Measurements from ENCODE around the gene ZNF236. TPM values are rescaled to one million over a fixed set of nuclear protein-coding genes. Genes with fewer than 3 reads are reported as not detected.
A peak's percentile ranks its signal among the peaks of the same experiment; 100 is the strongest.

The ZNF236 gene
- total RNA-seq, 2 donors from 2014 or later, result 9.7 to 16.9 TPM

DNA sequence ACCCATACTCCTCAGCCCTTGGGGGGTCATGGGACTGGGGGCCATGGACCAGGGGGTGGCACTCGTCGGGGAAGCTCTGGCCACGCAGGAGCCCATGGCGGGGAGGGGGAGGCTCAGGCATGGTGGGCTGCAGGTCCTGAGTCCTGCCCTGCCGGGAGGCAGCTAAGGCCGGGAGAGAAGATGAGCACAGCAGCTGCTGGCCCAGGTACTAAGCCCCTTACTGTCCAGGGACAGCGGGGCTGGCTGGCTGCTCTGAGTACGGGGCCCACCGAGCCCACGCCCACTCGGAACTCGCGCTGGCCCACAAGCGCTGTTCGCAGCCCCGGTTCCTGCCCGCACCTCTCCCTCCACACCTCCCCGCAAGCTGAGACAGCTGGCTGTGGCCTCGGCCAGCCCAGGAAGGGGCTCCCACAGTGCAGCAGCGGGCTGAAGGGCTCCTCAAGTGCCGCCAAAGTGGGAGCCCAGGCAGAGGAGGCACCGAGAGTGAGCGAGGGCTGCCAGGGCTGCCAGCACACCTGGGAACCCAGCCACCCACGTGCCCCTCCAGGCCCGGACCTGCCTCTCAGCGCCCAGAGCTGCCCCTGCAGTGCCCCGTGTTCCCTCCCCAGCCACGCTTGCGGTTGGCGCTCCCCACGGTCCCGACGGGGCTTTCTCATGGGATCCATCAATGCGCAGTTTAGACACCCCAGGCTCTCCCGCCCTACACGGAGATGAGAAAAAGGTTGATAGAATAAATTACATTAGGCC, 33.6 kb upstream of the ZNF236 start:
- no peak overlapping the region for H3K4me3 ChIP-seq
- no peak for DNase-seq
- H3K4me1 ChIP-seq, result no peaks in the 10 kb centered on the region
- TF ChIP-seq CTCF (IDR thresholded peaks at IDR 0.05), result no peak
- intact Hi-C loops (cut with DNase I), result no loop called here
- no peak overlapping the region for H3K27ac ChIP-seq
- H3K36me3 ChIP-seq, result no peaks in the 10 kb centered on the region
- no peaks in the 10 kb centered on the region for H3K27me3 ChIP-seq
- H3K9me3 ChIP-seq, result no peaks in the 10 kb centered on the region
- H3K9ac ChIP-seq (ENCODE audit: low read depth in 2 of 2, low read length in 2 of 2), result no peak overlapping the region

DNA sequence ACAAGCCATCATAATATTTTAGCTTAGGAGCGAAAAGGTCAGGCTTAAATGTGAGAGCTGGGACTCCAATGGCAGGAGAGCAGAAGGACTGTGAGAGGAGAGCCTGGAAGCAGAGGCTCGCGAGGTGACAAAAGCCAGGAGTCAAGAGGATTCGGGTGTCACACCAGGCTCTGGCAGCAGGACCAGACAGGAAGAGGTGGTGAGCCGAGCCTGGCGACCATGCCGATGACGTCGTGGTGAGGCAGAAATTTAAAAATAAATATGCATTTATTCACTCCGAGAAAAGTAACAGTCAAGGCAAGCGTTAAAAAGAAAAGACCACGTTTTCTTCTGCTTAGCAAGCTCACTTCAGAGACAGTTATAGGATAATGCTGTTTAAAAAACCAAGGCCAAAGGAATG, 31.3 kb upstream of the ZNF236 start:
- intact Hi-C loops (cut with DNase I), result no loop called here
- H3K4me3 ChIP-seq, result no peak overlapping the region
- DNase-seq, result no peak
- no peaks in the 10 kb centered on the region for H3K4me1 ChIP-seq
- H3K27ac ChIP-seq, result no peak overlapping the region
- no peaks in the 10 kb centered on the region for H3K27me3 ChIP-seq
- no peaks in the 10 kb centered on the region for H3K36me3 ChIP-seq
- TF ChIP-seq CTCF (IDR thresholded peaks at IDR 0.05), result no peak
- no peaks in the 10 kb centered on the region for H3K9me3 ChIP-seq
- H3K9ac ChIP-seq (ENCODE audit: low read depth in 2 of 2, low read length in 2 of 2), result no peak overlapping the region

DNA sequence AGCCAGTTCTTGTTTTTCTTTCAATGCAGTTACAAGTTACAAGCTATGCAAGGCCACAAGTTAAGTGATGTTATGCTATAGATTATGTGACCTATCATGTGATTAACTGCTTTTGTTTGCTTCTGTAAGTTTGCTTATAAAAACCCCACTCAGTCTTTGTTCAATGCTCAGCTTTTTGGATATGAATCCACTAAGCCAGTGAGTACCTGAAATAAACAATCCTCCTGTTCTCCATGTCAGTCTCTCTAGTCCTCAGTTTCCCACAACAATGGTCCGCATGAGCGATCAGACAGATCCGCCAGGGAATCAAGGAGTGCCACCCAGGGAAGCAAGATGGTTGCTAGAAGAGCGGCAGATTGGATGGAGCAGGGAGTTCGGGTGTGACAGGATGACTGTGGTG, 30.7 kb upstream of the ZNF236 start:
- no peak for TF ChIP-seq CTCF (IDR thresholded peaks at IDR 0.05)
- Histone ChIP-seq H3K27ac (no peak overlapping the region), H3K9ac (ENCODE audit: low read depth in 2 of 2, low read length in 2 of 2) (no peak overlapping the region), H3K4me1 (no peaks in the 10 kb centered on the region), H3K9me3 (no peaks in the 10 kb centered on the region), H3K4me3 (no peak overlapping the region), H3K36me3 (no peaks in the 10 kb centered on the region), H3K27me3 (no peaks in the 10 kb centered on the region)
- intact Hi-C loops (cut with DNase I), result no loop called here
- no peak for DNase-seq

- Histone ChIP-seq H3K27ac (no peak overlapping the region), H3K27me3 (no peaks in the 10 kb centered on the region), H3K9me3 (no peaks in the 10 kb centered on the region), H3K9ac (ENCODE audit: low read depth in 2 of 2, low read length in 2 of 2) (no peak overlapping the region), H3K4me1 (no peaks in the 10 kb centered on the region), H3K36me3 (no peaks in the 10 kb centered on the region), H3K4me3 (no peak overlapping the region)
- DNase-seq, result no peak
- no peak for TF ChIP-seq CTCF (IDR thresholded peaks at IDR 0.05)
- intact Hi-C loops (cut with DNase I), result no loop called here
Observed at GRCh38 chr18:76794326-76794725, 28.0 kb upstream of the ZNF236 start.

- H3K4me3 ChIP-seq, result peak overlapping the region; percentile 22
- intact Hi-C loops (cut with DNase I), result loop anchor here (5.0 to 10.0 kb wide), 3 partner anchors 63 to 180 kb away; no protein-coding TSS in a partner anchor
- peak overlapping the region in 1 of 2 donors; percentile 35 for H3K9ac ChIP-seq (ENCODE audit: low read depth in 2 of 2, low read length in 2 of 2)
Observed at GRCh38 chr18:76801567-76802505, 20.5 kb upstream of the ZNF236 start.

More at GRCh38 chr18:76801567-76802505, 20.5 kb upstream of the ZNF236 start:
- no peaks in the 10 kb centered on the region for H3K27me3 ChIP-seq
- DNase-seq, result peak; percentile 54
- no peaks in the 10 kb centered on the region for H3K9me3 ChIP-seq
- H3K4me1 ChIP-seq, result no peaks in the 10 kb centered on the region
- H3K36me3 ChIP-seq, result no peaks in the 10 kb centered on the region
- no peak overlapping the region for H3K27ac ChIP-seq
- TF ChIP-seq CTCF (IDR thresholded peaks at IDR 0.05), result peak; percentile 91

All from colonic mucosa (tissue), 4 donors.